Measurements from ENCODE around the gene PIRT.

The PIRT gene

GRCh38 chr17:10799407-10799806 is 38.5 kb downstream of the PIRT start:
- DNase-seq (ENCODE audit: low read depth), result no peak
- TF ChIP-seq CTCF (IDR thresholded peaks at IDR 0.05; ENCODE audit: insufficient read depth, low read depth, low read length, missing control alignments), result no peak
- H3K4me3 ChIP-seq (ENCODE audit: low read depth, low read length), result no peak overlapping the region

DNA sequence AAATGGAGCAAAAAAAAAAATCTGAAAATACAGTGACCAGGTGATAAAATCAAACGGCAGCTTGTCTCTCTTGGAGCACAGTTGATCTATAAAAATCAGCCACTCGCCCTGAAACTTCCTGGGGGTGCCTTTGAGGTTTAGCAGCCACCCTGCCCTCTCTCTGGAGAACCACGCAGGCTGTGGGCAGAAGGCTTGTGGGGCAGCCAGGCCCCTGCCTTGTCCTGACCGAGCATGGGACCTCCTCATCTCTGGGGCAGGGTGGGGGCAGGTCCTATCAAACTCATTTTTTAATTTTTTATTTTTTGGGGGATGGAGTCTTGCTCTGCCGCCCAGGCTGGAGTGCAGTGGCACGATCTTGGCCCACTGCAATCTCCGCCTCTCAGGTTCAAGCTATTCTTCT is 39.0 kb downstream of the PIRT start:
- no peak for TF ChIP-seq CTCF (IDR thresholded peaks at IDR 0.05; ENCODE audit: insufficient read depth, low read depth, low read length, missing control alignments)
- DNase-seq (ENCODE audit: low read depth), result no peak
- no peak overlapping the region for H3K4me3 ChIP-seq (ENCODE audit: low read depth, low read length)

- no peak for TF ChIP-seq CTCF (IDR thresholded peaks at IDR 0.05; ENCODE audit: insufficient read depth, low read depth, low read length, missing control alignments)
- H3K4me3 ChIP-seq (ENCODE audit: low read depth, low read length), result no peak overlapping the region
- DNase-seq (ENCODE audit: low read depth), result no peak
Observed at GRCh38 chr17:10798332-10798749, 39.5 kb downstream of the PIRT start.

DNA sequence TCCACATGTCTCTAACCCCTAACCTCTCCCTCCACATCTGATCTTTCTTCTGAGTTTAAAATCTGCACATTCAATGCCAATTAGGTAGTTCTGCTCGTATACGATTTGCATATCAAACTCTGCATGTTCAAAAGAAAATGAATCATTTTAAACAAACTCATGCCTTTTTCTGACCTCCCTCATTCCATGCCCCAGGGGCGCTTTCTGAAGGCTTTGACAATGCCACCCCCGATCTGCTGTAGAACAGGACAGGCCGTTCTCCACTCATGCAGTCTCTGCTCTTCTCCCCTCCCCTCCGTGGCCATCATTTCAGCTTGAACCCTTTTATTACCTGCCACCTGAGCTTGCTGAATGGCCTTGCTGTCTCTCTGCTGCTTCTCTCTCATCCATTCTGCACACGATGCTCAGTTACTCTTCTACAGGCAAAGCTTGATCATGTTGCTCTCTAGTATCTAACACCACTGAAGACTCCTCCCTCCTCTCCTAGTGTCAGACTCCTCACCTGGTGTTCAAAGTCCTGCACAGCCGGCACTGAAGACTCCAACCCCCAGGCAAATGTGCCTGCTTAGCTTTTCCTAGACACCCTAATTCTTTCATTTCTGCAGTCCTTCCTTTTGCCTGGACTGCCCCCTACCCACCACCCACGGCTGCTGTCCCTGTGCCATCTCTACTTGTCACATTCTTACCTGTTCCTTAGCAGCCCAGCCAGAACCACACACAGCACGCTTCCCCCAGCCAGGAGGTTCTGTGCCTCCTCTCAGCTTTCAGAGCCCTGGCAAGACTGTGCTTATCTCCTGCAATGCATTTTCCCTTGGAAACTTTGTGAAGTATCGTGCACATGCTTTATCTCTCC is 40.2 kb downstream of the PIRT start:
- TF ChIP-seq CTCF (IDR thresholded peaks at IDR 0.05; ENCODE audit: insufficient read depth, low read depth, low read length, missing control alignments), result no peak
- H3K4me3 ChIP-seq (ENCODE audit: low read depth, low read length), result no peak overlapping the region
- no peak for DNase-seq (ENCODE audit: low read depth)

DNA sequence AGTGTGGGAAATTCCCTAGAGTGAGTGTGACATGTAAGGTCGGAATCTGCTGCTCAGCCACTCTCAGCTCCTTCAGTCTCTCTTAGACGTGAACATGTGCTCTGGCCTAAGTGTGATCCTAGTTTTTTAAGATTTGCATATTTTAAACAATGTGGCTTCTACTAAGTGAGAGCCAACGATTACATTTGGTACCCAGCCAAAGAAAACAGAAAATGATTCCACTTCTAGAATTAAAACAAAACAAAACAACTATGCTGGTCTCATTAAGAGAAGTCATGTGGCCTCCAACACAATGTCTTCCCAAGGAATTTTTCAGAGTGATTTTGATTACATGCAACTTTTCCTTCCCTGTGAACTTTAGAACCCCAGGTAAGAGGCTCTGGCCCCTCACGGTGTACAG is 44.1 kb downstream of the PIRT start:
- no peak for DNase-seq (ENCODE audit: low read depth)
- TF ChIP-seq CTCF (IDR thresholded peaks at IDR 0.05; ENCODE audit: insufficient read depth, low read depth, low read length, missing control alignments), result no peak
- H3K4me3 ChIP-seq (ENCODE audit: low read depth, low read length), result no peak overlapping the region

DNA sequence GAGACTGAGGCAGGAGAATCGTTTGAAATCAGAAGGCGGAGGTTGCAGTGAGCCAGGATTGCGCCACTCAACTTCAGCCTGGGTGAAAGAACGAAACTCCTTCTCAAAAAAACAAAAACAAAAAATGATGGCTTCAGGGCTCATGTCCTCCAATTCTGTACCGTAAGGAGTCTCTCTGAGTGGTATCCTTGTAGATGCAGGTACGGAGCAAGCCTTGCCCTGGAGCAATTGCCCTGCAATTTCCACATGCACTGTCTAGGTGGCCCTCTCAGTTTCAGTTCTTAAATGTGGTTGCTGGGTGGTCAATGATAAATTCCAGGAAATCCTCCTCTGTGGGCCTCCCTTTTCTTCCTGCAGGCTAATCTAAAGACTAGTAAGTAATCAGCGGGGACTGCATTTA is 44.6 kb downstream of the PIRT start:
- no peak for TF ChIP-seq CTCF (IDR thresholded peaks at IDR 0.05; ENCODE audit: insufficient read depth, low read depth, low read length, missing control alignments)
- DNase-seq (ENCODE audit: low read depth), result no peak
- no peak overlapping the region for H3K4me3 ChIP-seq (ENCODE audit: low read depth, low read length)

DNA sequence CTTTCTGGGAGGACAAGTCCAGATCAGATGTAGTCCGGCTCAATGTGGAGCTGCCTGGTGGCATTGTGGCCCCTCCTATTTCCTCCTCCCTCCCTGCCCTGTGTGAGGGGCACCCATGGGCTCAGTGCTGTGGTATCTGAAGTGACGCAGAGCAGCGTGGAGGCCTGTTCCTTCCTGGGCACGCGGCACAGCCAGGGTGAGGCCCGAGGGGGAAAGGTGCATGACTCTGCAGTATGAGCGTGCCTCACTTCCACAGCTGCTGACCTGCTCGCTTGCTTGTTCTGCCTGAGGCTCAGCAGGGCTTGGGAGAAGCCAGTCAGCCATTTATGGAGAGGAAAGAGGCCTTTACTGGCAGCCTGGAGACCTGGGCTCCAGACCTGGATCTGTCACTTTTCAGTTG is 45.7 kb downstream of the PIRT start:
- no peak overlapping the region for H3K4me3 ChIP-seq (ENCODE audit: low read depth, low read length)
- no peak for TF ChIP-seq CTCF (IDR thresholded peaks at IDR 0.05; ENCODE audit: insufficient read depth, low read depth, low read length, missing control alignments)
- no peak for DNase-seq (ENCODE audit: low read depth)

All from GM12865 (cell line).